Measurements from ENCODE around the gene PLK1.

Gene PLK1

GRCh38 chr16:23682181-23682580 lies 3.5 kb downstream of the PLK1 start:
- no peak for DNase-seq

GRCh38 chr16:23683487-23683886 lies 4.8 kb downstream of the PLK1 start:
- DNase-seq = no peak

- DNase-seq = no peak
These were observed 8.5 kb downstream of the PLK1 start for GRCh38 chr16:23687034-23687808.

GRCh38 chr16:23689442-23690187 lies 10.9 kb downstream of the PLK1 start:
- no peak for DNase-seq

- DNase-seq = no peak
These were observed 12.2 kb downstream of the PLK1 start for GRCh38 chr16:23690771-23691482.

GRCh38 chr16:23691483-23692189 lies 12.9 kb downstream of the PLK1 start:
- no peak for DNase-seq

- DNase-seq = no peak
These were observed 13.6 kb downstream of the PLK1 start for GRCh38 chr16:23692190-23692837.

- DNase-seq = no peak
These were observed 15.6 kb downstream of the PLK1 start for GRCh38 chr16:23694265-23694643.

GRCh38 chr16:23694644-23695373 lies 16.1 kb downstream of the PLK1 start:
- no peak for DNase-seq

- DNase-seq = no peak
These were observed 17.1 kb downstream of the PLK1 start for GRCh38 chr16:23695756-23696155.

GRCh38 chr16:23699100-23699499 lies 20.4 kb downstream of the PLK1 start:
- no peak for DNase-seq

- no peak for DNase-seq
These were observed 21.4 kb downstream of the PLK1 start for GRCh38 chr16:23700093-23700492.

- DNase-seq = peak; percentile 79
These were observed 21.8 kb downstream of the PLK1 start for GRCh38 chr16:23700509-23700908.

GRCh38 chr16:23701045-23701444 lies 22.4 kb downstream of the PLK1 start:
- no peak for DNase-seq

GRCh38 chr16:23702951-23703350 lies 24.3 kb downstream of the PLK1 start:
- DNase-seq = no peak

- no peak for DNase-seq
These were observed 26.3 kb downstream of the PLK1 start for GRCh38 chr16:23704772-23705516.

- DNase-seq = no peak
These were observed 26.8 kb downstream of the PLK1 start for GRCh38 chr16:23705517-23705902.

- DNase-seq = no peak
These were observed 27.8 kb downstream of the PLK1 start for GRCh38 chr16:23706439-23706838.

GRCh38 chr16:23709536-23709935 lies 30.8 kb downstream of the PLK1 start:
- peak; percentile 73 for DNase-seq

- no peak for DNase-seq
These were observed 31.3 kb downstream of the PLK1 start for GRCh38 chr16:23710008-23710407.

GRCh38 chr16:23710504-23710903 lies 31.8 kb downstream of the PLK1 start:
- no peak for DNase-seq
